ENCODE data around the gene STUB1.

The STUB1 gene

DNA sequence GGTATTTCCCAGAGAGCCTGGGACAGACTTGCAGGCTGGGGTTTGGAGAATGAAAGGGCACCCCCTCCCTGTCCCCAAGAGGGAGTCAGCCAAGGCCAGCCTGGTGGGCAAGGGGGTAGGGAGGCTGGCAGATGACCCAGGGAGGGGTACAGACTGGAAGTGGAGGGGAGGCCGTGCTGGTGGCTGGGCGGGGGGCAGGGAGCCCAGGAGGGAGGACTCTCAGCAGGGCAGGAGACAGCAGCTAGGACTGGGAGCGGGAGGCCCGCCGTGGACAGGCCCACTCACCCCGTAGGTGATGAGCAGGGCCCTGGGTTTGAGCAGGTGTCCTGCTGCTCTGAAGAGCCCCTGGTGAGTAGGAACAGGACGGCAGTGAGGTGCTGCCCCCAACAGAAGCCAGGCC lies 45.2 kb upstream of the STUB1 start:
- peaks cover 16% of the 10 kb centered on the region for H3K79me2 ChIP-seq (ENCODE audit: low read length)
- no peak for DNase-seq
- TF ChIP-seq EZH2phosphoT487 (IDR thresholded peaks at IDR 0.05; ENCODE audit: low read length) (no peak), EZH2 (optimal IDR thresholded peaks at IDR 0.05; ENCODE audit: low read depth, low read length) (no peak)
- TF ChIP-seq, protein P1, sequence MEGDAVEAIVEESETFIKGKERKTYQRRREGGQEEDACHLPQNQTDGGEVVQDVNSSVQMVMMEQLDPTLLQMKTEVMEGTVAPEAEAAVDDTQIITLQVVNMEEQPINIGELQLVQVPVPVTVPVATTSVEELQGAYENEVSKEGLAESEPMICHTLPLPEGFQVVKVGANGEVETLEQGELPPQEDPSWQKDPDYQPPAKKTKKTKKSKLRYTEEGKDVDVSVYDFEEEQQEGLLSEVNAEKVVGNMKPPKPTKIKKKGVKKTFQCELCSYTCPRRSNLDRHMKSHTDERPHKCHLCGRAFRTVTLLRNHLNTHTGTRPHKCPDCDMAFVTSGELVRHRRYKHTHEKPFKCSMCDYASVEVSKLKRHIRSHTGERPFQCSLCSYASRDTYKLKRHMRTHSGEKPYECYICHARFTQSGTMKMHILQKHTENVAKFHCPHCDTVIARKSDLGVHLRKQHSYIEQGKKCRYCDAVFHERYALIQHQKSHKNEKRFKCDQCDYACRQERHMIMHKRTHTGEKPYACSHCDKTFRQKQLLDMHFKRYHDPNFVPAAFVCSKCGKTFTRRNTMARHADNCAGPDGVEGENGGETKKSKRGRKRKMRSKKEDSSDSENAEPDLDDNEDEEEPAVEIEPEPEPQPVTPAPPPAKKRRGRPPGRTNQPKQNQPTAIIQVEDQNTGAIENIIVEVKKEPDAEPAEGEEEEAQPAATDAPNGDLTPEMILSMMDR (IDR thresholded peaks at IDR 0.05; ENCODE audit: low read length): no peak
- H3K4me1 ChIP-seq (ENCODE audit: low read length): 0 out of 2 replicates have a peak, but pooled peaks cover 11% of the 10 kb centered on the region
- H3K36me3 ChIP-seq (replicated peaks; ENCODE audit: insufficient read depth, low read length): no peaks in the 10 kb centered on the region
- H2AFZ ChIP-seq (ENCODE audit: low read length): no peak overlapping the region
- no peaks in the 10 kb centered on the region for H3K9me2 ChIP-seq (replicated peaks; ENCODE audit: insufficient read depth, low read length)
- H3K27ac ChIP-seq (ENCODE audit: low read length): no peak overlapping the region
- H3F3A ChIP-seq (ENCODE audit: insufficient read depth, low read length): peaks cover 6% of the 10 kb centered on the region
- peak overlapping the region; percentile 85; the same call in 1 of the 2 replicates for H3K9ac ChIP-seq (ENCODE audit: low read length)
- H3K4me2 ChIP-seq (ENCODE audit: low read depth, low read length): peak overlapping the region; percentile 99; the same call in 1 of the 2 replicates
- no peaks in the 10 kb centered on the region for H3K27me3 ChIP-seq (replicated peaks; ENCODE audit: insufficient read depth, low read length)
- no peaks in the 10 kb centered on the region for H4K20me1 ChIP-seq (ENCODE audit: insufficient read depth, low read length)
- H3K4me3 ChIP-seq (ENCODE audit: low read length): peak overlapping the region; percentile 95
- H3K9me3 ChIP-seq (replicated peaks; ENCODE audit: insufficient read depth, low read length): no peaks in the 10 kb centered on the region

DNA sequence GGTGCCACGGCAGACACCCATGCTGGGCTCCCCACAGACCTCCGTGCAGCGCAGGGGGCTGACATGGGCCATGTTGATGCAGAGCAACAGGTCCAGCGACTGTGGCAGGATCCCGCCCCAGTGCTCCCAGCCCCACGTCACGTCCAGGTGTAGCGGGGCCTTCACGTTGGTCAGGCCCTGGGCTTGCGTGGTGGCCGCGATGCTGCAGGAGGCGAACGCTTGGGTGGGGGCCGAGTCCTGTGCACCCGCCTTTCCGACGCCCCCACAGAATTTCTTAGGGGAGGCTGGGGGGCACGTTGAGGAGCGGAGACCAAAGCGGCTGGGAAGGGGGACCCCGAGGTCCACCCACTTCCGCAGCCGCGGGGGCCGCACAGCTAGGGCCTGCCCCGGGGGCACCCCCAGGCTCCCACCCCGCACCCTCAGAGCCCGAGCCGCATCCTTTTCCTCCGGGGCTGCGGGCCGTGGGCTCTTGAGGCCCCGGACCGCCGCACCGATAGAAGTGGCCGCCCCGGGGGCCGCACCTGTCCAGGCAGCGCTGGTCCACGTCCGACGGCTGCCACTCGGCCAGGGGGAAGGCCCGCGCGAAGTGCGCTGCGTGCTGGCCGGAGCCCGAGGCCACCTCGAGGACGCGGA lies 44.5 kb upstream of the STUB1 start:
- Histone ChIP-seq H3F3A (ENCODE audit: insufficient read depth, low read length) (peaks cover 11% of the 10 kb centered on the region), H3K36me3 (replicated peaks; ENCODE audit: insufficient read depth, low read length) (no peaks in the 10 kb centered on the region), H2AFZ (ENCODE audit: low read length) (peak overlapping the region; percentile 73), H3K27me3 (replicated peaks; ENCODE audit: insufficient read depth, low read length) (no peaks in the 10 kb centered on the region), H3K4me2 (ENCODE audit: low read depth, low read length) (peak overlapping the region; percentile 99), H3K4me1 (ENCODE audit: low read length) (0 out of 2 replicates have a peak, but pooled peaks cover 11% of the 10 kb centered on the region), H3K79me2 (ENCODE audit: low read length) (peaks cover 16% of the 10 kb centered on the region), H3K9me2 (replicated peaks; ENCODE audit: insufficient read depth, low read length) (no peaks in the 10 kb centered on the region), H3K27ac (ENCODE audit: low read length) (peak overlapping the region; percentile 92; the same call in 1 of the 2 replicates), H4K20me1 (ENCODE audit: insufficient read depth, low read length) (no peaks in the 10 kb centered on the region), H3K9ac (ENCODE audit: low read length) (peak overlapping the region; percentile 85), H3K9me3 (replicated peaks; ENCODE audit: insufficient read depth, low read length) (no peaks in the 10 kb centered on the region), H3K4me3 (ENCODE audit: low read length) (peak overlapping the region; percentile 95)
- TF ChIP-seq EZH2 (optimal IDR thresholded peaks at IDR 0.05; ENCODE audit: low read depth, low read length): no peak
- no peak for TF ChIP-seq EZH2phosphoT487 (IDR thresholded peaks at IDR 0.05; ENCODE audit: low read length)
- TF ChIP-seq, protein P1 (IDR thresholded peaks at IDR 0.05; ENCODE audit: low read length): no peak
- no peak for DNase-seq

DNA sequence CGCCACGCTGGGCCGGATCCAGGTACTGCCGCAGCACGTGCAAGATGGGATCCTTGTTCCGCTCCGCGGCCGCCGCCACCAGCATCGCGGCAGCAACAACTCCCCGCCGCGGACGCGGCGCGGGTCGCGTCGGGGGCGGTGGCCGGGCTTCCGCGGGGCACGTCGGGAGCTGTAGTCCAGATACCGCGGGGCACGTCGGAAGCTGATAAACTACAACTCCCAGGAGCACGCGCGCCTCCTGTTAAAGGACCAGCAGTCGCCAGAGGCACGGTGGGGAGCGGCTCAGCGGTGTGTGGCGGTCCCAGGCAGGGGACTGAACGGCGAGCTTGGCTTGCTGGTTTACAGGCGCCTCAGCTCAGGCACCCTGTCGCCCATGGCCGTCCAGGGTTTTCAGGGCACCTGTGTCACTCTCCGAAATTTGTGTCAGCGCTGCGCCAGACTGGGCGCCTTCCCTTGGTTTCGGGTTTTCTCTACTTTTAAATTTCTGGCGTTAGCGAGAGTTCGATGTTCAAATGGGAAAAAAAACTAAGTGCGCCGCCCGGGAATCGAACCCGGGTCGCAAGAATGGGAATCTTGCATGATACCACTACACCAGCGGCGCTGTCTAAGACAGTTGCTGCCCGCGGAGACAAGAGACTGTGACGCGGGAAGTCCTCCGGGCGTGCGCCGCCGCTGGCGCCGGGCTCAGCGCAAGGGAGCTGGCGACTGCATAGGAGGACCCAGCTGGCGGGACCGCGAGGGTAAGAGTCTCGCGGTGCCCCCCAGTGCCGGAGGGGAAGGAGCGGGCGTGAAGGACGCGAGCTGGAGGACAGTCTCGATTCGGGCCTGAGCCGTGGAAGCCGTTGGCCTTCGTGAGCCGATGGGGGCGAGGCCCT lies 43.8 kb upstream of the STUB1 start, which contains the start of gene METTL26:
Gene METTL26 (minus strand): TSS at position 100 of the 875 bp plus-strand sequence. CDS start 15 bp downstream, at position 85.
- H3K79me2 ChIP-seq (ENCODE audit: low read length): peaks cover 22% of the 10 kb centered on the region
- peaks cover 11% of the 10 kb centered on the region for H3F3A ChIP-seq (ENCODE audit: insufficient read depth, low read length)
- H4K20me1 ChIP-seq (ENCODE audit: insufficient read depth, low read length): no peaks in the 10 kb centered on the region
- H3K27ac ChIP-seq (ENCODE audit: low read length): peak within 1 kb of the TSS; percentile 92
- peak within 1 kb of the TSS; percentile 99 for H3K4me2 ChIP-seq (ENCODE audit: low read depth, low read length)
- 0 out of 2 replicates have a peak, but pooled peaks cover 11% of the 10 kb centered on the region for H3K4me1 ChIP-seq (ENCODE audit: low read length)
- H2AFZ ChIP-seq (ENCODE audit: low read length): peak within 1 kb of the TSS; percentile 91
- DNase-seq: peak; percentile 96
- no peak for TF ChIP-seq EZH2phosphoT487 (IDR thresholded peaks at IDR 0.05; ENCODE audit: low read length)
- TF ChIP-seq, protein P1 (IDR thresholded peaks at IDR 0.05; ENCODE audit: low read length): no peak
- TF ChIP-seq EZH2 (optimal IDR thresholded peaks at IDR 0.05; ENCODE audit: low read depth, low read length): no peak
- no peaks in the 10 kb centered on the region for H3K9me3 ChIP-seq (replicated peaks; ENCODE audit: insufficient read depth, low read length)
- no peaks in the 10 kb centered on the region for H3K9me2 ChIP-seq (replicated peaks; ENCODE audit: insufficient read depth, low read length)
- peak within 1 kb of the TSS; percentile 85 for H3K9ac ChIP-seq (ENCODE audit: low read length)
- H3K36me3 ChIP-seq (replicated peaks; ENCODE audit: insufficient read depth, low read length): no peaks in the 10 kb centered on the region
- H3K4me3 ChIP-seq (ENCODE audit: low read length): peak within 1 kb of the TSS; percentile 95
- no peaks in the 10 kb centered on the region for H3K27me3 ChIP-seq (replicated peaks; ENCODE audit: insufficient read depth, low read length)

Measured in MM.1S (cell line).